GM21576 (cell line): Measurements from ENCODE around the gene NPAS4.
"Not testable (repeated sequence)": the region's sequence is repeated elsewhere in the genome, so short reads cannot be mapped to it uniquely, and the experiment has no call there.

Source experiments
- ATAC-seq: cut with Tn5 transposase; IDR thresholded peaks from one replicate; pipeline ENCODE4 v1.9.1; 2021; ENCODE audit warnings: mild to moderate bottlenecking, moderate library complexity; ENCODE audit not compliant: unreplicated experiment

NPAS4 gene

DNA sequence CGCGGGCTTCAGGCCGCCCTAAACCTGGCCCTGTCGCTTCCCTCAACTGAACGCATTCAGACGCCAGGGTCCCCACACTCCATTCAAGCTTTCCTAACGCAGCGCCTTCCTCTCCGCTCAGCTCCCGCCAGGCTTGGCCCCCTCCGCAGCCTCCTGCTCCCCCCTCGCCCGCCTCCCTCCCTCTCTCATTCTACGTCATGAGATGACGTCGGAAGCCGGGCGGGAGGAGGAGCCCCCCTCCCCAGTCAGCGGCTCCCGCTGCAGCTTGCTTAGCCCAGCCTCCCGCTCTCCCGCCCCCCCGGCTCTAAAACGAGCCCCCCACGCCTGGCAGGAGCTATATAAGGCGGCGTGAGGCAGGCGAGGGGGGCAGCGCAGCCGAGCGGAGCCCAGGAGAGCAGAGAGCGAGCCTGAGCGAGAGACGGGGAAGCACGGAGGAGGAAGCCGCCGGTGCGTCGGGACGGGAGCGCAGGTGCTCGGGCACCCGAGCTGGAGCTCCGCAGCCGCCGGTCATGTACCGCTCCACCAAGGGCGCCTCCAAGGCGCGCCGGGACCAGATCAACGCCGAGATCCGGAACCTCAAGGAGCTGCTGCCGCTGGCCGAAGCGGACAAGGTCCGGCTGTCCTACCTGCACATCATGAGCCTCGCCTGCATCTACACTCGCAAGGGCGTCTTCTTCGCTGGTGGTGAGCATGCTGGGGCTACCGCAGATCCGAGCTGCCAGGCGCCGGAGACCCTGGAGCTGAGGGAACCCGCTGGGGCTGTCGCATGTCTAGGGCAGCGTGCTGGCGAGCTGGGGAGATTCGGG is at the start of gene NPAS4:
Gene NPAS4, plus strand, starts transcription at position 365 of the 806 bp plus-strand sequence. Its CDS starts 145 bp downstream, at position 510.
- ATAC-seq = no peak

DNA sequence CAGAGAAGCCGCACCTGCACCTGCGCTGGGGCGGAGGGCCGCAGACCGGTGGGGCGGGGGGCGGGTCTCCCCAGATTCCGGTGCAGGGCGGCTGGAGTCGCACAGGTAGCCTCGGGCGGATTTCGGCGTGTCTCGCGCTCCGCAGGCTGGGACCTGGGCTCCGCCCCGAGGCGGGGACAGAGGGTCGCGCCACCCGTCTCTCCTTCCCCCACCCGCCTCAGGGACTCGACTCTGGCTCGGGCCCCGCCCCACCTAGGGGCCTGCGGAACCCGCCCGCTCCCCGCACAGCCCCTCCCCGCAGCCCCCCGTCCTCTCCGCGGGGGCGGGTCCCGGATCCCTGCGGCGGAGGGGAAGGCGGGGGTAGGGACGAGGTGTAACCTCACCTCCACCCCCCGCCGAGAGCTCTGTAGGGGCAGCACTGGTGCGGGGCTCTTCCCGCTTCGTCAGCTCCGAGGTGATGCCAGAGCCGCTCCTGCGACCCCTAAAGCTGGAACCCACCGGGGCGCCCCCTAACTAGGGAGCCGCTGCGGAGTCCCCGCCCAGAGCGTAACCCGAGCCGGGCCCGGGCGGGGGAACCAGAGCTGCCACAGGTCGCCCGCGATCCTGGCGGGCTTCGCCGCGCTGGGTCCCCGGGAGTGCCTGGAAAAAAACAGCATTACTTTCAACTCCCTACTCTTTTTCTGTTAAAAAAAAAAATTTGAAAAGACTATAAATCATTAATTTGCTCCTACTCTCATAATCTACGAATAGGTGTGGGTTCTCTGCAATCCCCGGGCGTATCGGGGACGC is 49.0 kb upstream of the NPAS4 start, which contains the start of gene SLC29A2:
Gene SLC29A2, minus strand, starts transcription at position 134 of the 789 bp plus-strand sequence. CDS start 169 bp downstream, outside the sequence.
- ATAC-seq = peak; percentile 64

DNA sequence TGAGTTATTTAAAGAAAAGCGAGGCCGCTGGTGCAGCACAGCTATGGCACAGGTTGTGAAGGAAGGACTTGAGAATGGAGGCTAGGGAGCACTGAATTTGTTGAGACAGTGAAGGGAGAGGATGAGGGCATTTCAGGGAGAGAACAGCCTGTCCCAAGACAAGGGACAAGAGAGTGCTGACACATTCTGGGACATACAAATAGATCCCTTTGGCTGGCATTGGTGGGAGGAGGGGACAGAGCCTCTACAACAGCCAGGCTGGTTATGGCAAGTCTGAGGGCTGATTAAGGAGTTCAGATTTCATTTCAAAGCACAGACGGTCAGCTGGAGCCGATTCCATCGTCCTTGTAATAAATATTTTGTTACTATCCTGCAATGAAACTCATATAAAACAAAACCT is 47.6 kb upstream of the NPAS4 start:
- no peak for ATAC-seq

DNA sequence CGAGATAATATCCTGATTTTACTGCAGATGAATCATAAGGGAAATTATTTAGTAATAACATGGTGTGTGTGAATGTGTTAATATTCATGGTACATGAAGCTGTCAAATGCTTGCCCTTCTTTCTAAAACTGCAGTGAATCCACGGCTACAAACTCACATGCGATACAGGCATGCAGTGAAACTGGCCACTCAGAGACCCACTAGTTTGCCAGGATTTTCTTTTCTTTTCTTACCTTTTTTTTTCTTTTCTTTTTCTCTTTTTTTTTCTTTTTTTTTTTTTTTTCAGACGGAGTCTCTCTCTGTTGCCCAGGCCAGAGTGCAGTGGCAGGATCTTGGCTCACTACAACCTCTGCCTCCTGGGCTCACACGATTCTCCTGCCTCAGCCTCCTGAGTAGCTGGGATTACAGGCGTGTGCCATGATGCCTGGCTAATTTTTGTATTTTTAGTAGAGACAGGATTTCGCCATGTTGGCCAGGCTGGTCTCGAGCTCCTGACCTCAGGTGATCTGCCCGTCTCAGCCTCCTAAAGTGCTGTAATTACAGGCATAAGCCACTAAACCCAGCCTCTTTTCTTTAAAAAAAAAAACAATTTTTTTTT is 47.0 kb upstream of the NPAS4 start:
- ATAC-seq = not testable (repeated sequence)

DNA sequence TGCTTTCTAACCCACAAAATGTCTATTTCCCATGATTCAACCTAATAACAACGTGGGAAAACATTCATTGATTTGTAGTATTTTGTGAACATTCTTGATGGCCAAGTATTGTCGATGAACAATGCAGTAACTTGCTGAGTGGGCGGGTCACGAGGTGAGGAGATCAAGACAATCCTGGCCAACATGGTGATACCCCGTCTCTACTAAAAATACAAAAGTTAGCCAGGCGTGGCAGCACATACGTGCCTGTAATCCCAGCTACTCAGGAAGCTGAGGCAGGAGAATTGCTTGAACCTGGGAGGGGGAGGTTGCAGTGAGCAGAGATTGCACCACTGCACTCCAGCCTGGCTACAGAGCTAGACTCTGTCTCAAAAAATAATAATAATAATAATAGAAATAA is 40.6 kb upstream of the NPAS4 start:
- ATAC-seq = not testable (repeated sequence)

DNA sequence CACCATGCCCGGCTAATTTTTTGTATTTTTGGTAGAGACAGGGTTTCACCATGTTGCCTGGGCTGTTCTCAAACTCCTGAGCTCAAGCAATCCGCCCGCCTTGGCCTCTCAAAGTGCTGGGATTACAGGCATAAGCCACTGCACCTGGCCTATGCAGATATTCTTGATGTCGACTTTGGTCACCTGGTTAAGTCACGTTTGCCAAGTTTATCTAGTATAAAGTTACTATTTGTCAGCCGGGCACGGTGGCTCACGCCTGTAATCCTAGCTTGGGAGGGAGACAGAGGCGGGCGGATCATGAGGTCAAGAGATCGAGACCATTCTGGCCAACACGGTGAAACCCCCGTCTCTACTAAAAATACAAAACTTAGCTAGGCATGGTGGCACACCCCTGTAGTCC is 36.5 kb upstream of the NPAS4 start:
- ATAC-seq = not testable (repeated sequence)

DNA sequence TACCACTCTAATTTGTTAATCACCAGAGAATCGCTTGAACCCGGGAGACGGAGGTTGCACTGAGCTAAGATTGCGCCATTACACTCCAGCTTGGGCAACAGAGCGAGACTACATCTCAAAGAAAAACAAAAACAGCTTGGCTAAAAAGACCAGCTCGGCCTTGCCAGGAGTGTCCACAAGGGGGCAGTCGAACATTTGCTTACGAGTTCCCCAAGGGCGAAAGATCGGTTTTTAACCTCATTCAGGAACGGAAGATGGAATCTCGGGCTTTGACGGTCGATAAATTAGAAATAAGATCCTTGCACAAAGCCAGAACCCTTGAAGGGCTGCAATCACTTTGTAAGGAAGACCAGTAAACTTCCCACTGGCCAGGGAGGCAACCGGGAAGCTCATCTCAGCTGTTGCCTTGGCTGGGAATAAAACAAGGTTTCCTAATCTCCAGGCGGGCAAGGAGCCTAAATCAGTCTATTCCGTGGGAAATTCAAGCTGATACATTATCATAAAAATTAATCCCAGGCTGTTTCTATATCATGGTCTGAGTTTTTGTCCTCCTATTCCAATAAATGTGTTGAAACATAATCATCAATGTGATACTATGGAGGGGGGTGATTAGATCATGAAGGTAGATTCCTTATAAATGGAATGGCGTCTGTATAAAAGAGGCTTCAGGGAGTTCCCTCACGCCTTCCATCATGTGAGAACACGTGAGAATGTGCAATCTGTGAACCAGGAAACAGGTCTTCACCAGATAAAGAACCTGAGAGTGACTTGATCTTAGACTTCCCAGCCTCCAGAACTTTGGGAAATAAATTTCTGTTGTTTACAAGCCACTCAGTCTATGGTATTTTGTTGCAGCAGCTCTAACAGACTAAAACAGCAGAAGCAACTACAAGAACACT is 34.4 kb upstream of the NPAS4 start:
- no peak for ATAC-seq

DNA sequence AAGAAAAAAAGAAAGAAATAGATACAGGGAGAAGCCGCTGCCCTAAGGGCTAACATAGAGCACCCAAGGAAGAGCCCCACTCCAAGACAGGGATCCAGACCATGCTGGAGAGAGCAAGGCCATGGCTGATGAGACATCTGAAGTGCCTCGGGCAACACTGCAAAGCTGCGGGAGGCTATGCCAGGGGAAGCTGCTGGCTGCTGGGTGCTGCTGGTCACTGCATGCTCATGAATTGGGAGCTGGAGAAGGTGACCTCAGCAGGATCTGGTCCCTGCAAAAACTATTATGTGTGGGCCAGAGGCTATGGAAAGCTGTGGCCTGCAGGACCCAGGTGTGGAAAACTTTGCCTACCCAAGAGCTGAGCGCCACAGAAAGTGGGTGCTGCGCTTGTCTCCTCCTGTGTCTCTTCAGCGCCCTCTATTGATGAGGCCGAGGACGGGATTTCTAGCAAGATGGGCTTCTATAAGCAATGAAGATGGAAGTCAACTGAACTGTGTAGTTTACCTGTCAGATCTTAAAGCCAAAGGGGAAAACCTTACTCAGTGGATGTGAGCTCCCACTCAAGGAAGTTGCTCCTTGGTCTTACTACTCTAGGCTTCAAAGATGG is 32.0 kb upstream of the NPAS4 start:
- no peak for ATAC-seq

DNA sequence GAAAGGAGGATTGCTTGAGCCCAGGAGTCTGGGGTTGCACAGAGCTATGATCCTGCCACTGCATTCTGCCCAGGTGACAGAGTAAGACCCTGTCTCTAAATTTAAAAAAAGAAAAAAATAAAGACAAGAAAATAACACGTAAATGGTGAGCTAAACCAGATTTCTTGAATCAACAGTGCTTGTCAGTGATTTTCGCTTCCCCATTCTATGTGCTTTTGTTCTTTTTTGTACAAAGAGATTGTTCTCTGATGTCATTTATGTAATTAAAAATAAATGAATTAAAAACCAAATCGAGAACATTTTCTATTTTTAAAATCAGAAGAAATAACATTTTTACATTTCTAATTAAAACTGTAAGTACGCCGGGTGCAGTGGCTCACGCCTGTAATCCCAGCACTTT is 29.5 kb upstream of the NPAS4 start:
- no peak for ATAC-seq

DNA sequence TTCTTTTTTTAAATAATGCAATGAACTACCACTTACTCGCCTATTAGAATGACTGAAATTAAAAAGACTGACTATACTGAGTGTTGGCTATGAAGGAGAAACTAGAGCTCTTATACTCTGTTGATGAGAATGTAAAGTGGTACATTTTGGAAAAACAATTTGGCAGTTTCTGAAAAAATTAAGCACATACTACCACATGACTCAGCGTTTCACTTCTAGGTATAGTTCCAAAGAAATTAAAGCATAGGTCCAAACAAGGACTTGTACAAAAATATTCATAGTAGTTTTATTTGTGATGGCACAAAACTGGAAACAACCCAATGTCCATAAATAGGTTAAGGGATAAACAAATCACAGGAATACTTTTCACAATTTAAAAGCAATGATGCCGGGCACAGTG is 26.9 kb upstream of the NPAS4 start:
- no peak for ATAC-seq

DNA sequence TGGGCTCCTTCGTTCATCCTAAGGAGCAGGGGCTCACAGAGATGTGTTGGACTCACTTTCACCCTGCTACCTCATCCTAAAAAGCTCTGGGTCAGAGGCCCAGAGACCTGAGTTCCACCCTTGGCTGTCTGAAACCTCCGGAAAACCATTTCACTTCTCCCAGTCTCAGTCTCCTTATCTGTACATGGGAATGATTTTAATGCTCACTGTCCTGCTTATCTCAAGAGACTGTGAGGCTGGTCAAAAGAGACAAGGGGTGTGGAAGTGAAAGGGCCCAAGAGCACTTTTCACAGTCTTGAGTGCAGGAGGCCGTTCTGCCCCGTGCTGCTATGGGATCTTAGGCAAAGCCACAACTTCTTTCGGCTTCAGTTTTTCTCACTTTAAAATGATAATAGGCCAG is 13.2 kb upstream of the NPAS4 start:
- no peak for ATAC-seq

DNA sequence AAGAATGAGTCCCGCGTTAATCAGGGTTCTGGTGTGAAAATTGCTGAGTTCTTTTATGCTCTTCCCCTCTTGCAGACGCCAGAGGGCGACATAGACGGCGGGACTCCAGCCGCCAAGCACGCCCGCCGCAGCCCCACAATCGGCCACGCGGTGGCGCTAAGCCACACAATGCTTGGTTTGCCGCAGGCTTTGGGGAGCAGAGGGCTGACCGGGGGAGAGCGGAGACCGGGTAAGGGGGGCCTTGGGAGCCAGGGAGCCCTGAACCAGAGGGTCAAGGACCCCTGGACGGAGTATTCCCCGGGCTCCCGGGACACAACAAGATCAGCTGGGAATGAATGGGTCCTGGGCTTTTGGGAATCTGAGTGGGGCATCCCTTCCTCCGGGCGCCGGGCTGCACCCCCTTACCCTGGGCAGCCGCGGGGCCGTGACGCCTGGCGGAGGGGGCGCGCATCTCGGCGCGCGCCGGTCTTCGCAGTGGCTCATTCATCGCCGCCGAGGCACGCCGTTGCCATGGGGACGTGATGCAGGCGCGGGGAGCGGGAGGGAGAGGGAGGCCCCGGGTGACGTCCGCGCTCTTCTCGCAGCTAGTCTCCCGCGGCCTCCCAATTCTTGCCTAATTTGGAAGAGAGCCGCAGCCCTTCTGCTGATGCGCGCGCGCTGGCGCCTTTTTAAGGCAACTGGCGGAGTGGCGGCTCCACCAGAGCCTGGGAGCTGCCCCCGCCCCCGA is 12.2 kb upstream of the NPAS4 start:
- ATAC-seq = peak; percentile 80

DNA sequence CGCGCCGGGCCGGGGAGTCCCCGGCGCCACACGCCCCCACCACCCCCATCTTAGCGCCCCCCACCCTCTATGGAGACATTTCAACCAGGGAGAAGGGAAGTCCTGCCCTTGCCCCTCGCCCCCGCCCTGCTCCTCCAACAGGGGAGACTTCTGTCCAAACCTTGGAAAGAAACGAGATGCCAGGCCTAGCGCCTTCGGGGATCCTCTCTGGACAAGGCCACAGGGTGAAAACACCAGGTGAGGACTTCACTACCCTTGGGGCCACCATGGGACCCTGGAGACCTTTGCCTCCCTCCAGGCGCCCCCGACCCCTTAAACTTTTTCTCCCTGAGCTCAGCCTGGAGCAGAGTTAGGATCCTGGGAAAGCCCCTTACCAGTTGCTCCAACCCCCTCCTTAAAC is 11.6 kb upstream of the NPAS4 start:
- no peak for ATAC-seq

DNA sequence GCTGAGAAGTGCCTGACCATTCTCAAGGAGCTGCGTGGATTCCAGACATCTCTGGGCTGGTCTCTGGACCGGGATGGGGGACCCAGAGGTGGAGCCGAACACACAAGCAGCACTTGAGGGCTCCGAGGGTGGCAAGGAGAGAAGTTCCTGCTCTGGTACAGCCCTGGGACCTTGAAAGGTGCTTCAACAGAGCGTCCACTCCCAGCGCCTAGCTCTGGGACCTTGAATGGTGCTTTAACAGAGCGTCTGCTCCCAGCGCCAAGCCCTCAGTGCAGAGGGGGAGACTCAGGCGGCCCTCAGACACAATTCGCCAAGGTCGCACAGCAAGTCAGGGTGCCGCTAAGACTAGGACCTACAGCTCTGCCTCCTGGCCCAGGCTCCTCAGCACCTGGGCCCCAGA is 10.6 kb upstream of the NPAS4 start:
- no peak for ATAC-seq

DNA sequence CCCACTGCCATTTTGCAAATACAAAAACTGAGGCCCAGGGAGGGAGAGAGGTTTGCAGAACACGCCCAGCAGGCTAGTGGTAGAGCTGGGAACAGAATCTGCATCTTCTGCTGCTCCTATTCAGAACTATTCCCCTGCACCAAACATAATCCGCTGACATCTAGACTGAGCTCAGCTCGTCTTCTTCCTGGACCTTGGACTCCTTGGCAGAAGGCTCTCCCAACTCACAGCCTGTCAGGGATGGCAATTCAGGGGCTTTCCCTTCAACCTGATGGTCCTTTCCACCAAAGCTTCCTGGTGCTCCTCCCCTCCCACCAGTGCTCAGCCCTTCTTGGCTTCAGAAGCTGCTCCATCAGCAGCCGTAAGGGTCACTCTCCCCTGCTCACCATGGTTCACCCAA is 9.5 kb upstream of the NPAS4 start:
- no peak for ATAC-seq

DNA sequence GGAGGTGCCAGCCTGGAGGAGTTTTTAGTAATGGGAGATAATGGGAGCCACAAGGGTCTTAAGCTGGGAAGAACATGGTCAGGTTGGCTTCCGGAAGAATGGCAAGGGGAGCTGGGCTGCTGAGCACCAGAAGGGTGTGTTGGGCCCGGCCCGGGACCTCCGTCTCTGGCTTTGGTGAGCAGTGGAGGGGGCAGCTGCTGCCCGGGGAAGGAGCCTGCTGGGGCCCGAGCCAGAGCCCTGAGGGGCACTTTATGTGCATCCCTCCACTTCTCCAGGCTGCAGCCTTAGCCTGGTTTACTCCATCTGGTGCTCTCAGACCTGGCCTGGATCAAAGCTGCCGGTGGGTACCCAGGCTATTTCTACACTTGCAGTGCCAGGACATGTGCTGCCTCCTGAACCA is 8.7 kb upstream of the NPAS4 start:
- no peak for ATAC-seq

DNA sequence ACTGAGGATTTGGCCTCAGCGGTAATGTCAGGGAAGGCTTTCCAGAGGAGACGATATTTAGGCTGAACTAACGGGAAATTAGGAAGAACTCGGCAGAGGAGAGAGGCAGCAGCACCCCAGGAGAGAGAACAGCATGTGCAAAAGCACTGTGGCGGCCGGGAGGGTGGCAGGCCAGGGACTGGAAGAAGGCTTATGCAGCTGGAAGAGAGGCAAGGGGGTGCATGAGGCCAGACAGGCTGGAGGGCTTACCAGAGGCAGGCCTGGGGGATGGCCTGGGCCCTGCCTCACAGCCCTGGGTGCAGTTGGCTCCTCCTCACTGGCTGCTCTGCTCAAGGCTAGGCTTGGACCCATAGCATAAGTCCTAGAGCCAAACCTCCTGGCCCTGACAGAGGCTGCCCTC is 7.7 kb upstream of the NPAS4 start:
- no peak for ATAC-seq

DNA sequence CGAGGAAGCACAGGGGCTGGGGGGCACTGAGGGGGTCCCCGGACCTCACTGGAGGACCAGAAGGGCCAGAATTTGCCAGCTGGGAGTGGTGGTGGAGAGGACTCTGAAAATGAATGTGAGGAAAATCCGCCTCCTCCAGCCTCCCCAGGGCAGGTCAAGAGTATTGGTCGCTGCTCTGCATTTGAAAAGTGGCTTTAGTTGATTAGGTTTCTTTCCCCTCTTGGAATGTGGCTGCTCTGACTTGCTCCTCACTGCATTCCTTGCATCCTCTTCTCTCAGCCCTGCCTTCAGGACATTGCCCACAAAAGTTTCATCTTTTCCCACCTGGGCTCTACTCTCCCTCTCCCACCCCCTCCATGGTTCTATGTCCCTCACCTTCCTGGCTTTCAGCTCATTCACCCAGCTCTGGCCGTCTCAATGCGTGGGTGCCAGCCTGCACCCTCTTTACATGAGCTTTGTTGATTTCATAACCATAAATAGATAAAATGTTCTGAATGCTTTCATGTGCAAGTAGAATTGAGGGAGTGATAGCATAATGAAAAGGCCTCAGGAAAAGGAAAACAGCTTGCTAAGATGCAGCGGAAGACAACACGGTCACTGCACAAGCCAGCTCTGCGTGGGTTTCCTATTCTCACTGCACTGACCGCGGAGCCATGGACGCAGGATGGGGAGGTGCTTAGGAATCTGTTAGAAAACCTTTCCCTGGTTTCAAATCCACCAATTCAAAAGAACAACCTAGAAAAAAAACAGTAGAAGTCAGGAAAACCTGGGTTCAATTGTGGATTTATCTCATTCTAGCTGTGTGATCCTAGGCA is 6.5 kb upstream of the NPAS4 start:
- ATAC-seq = no peak

DNA sequence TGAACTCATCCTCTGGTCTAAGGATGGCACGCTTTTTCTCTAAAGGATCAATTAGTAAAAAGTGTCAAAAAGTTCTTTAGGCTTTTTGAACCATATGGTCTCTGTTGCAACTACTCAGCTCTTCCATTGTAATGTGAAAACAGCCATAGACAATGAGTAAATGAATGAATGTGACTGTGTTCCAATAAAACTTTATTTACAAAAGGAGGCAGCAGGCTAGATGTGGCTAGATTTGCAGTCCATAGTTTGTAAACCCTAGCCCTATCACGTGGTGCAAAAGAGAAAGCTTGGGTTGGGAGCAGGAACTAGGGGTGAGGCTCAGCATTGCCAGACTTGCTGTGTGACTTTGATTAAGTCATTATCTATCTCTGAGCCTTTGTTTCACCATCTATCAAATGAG is 5.4 kb upstream of the NPAS4 start:
- ATAC-seq = no peak
